KMS-11 (cell line): ENCODE measurements around the gene USP35.

Experiments used
- H2AFZ ChIP-seq: fragments of 200-600 bp; sonication (generic); 2 replicates; pipeline ENCODE4 v1.6.1; 2016; ENCODE audit warnings: antibody characterized with exemption, mixed run types, low read depth
- H3K27ac ChIP-seq: fragments of 200-600 bp; sonication (generic); 2 replicates; pipeline ENCODE4 v1.6.1; 2016; ENCODE audit warnings: mild to moderate bottlenecking, mixed run types
- H3K27me3 ChIP-seq: fragments of 200-600 bp; sonication (generic); 2 replicates; pipeline ENCODE4 v1.6.1; 2017; ENCODE audit warnings: mild to moderate bottlenecking, low read depth, mixed run types, moderate library complexity; ENCODE audit not compliant: insufficient read depth
- H3K36me3 ChIP-seq: fragments of 200-600 bp; sonication (generic); 2 replicates; pipeline ENCODE4 v1.6.1; 2017; ENCODE audit warnings: mild to moderate bottlenecking, mixed run types; ENCODE audit not compliant: insufficient read depth
- H3K4me1 ChIP-seq: fragments of 200-600 bp; sonication (generic); 2 replicates; pipeline ENCODE4 v1.6.1; 2016; ENCODE audit warnings: mild to moderate bottlenecking, low read depth, mixed run types; ENCODE audit not compliant: poor library complexity, severe bottlenecking
- H3K4me2 ChIP-seq: fragments of 200-600 bp; sonication (generic); 2 replicates; pipeline ENCODE4 v1.7.0; 2016; ENCODE audit warnings: mild to moderate bottlenecking, mixed run types
- H3K4me3 ChIP-seq: fragments of 200-600 bp; sonication (generic); IDR thresholded peaks from 2 replicates; pipeline ENCODE4 v1.6.1; 2017; ENCODE audit warnings: low read depth, low read length, mixed read lengths; ENCODE audit not compliant: insufficient read depth
- H3K79me2 ChIP-seq: fragments of 200-600 bp; sonication (generic); 2 replicates; pipeline ENCODE4 v1.6.1; 2016; ENCODE audit warnings: low read depth, mixed run types; ENCODE audit not compliant: insufficient read depth
- H3K9ac ChIP-seq: fragments of 200-600 bp; sonication (generic); 2 replicates; pipeline ENCODE4 v1.6.1; 2016; ENCODE audit warnings: mild to moderate bottlenecking, mixed run types
- H4K20me1 ChIP-seq: fragments of 200-600 bp; sonication (generic); 2 replicates; pipeline ENCODE4 v1.6.1; 2016; ENCODE audit warnings: mild to moderate bottlenecking, mixed run types; ENCODE audit not compliant: insufficient read depth
- TF ChIP-seq, protein P1 (sequence below): fragments of 200-600 bp; sonication (generic); conservative IDR thresholded peaks from 2 replicates; pipeline ENCODE4 v1.6.1; 2017; ENCODE audit warnings: low read depth, mild to moderate bottlenecking, antibody characterized with exemption, low read length, moderate library complexity, mixed read lengths

USP35 gene

DNA sequence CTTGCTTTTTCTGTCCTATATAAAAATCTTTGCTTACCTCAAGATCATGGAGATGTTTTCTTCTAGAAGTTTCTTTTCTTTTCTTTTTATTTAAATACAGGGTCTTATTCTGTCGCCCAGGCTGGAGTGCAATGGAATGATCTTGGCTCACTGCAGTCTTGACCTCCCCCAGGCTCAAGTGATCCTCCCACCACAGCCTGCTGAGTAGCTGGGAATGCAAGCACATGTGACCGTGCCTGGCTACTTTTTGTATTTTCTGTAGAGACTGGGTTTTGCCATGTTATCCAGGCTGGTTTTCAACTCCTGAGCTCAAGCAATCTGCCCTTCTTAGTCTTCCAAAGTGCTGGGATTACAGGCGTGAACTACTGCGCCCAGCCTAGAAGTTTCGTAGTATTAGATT, 45.3 kb downstream of the USP35 start:
- H2AFZ ChIP-seq: no peak overlapping the region
- no peaks in the 10 kb centered on the region for H3K36me3 ChIP-seq
- no peaks in the 10 kb centered on the region for H3K79me2 ChIP-seq
- no peaks in the 10 kb centered on the region for H3K27me3 ChIP-seq
- no peak overlapping the region for H3K27ac ChIP-seq
- H3K4me3 ChIP-seq: no peak overlapping the region
- H3K4me2 ChIP-seq: no peak overlapping the region
- TF ChIP-seq, protein P1, sequence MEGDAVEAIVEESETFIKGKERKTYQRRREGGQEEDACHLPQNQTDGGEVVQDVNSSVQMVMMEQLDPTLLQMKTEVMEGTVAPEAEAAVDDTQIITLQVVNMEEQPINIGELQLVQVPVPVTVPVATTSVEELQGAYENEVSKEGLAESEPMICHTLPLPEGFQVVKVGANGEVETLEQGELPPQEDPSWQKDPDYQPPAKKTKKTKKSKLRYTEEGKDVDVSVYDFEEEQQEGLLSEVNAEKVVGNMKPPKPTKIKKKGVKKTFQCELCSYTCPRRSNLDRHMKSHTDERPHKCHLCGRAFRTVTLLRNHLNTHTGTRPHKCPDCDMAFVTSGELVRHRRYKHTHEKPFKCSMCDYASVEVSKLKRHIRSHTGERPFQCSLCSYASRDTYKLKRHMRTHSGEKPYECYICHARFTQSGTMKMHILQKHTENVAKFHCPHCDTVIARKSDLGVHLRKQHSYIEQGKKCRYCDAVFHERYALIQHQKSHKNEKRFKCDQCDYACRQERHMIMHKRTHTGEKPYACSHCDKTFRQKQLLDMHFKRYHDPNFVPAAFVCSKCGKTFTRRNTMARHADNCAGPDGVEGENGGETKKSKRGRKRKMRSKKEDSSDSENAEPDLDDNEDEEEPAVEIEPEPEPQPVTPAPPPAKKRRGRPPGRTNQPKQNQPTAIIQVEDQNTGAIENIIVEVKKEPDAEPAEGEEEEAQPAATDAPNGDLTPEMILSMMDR: no peak
- H3K9ac ChIP-seq: no peak overlapping the region
- H3K4me1 ChIP-seq: peaks cover 21% of the 10 kb centered on the region
- no peaks in the 10 kb centered on the region for H4K20me1 ChIP-seq

DNA sequence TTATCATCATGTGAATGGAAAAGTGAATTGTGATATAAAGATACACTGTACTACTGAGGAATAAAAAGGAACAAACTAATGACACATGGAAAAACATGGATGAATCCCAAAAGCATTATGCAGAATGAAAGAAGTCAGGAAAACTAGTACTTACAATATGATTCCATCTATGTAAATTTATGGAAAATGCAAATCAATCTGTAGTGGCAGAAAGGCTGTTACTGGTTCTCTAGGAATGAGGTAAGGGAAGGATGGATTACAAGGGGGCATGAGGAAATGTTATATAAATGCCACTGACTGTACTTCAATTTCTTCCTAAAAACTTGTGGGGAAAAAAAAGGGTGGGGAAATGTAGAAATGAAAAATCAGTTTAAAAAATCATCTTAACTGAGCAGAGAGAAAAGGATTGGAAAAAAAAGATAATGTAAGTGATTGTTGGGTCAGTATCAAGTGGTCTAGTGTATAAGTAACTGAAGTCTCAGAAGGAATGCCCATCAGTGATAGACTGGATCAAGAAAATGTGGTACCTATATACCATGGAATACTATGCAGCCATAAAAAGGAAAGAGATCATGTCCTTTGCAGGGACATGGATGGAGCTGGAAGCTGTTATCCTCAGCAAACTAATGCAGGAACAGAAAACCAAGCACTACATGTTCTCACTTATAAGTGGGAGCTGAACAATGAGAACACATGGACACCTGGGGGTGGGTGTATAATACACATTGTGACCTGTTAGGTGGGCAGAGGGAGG, 48.8 kb downstream of the USP35 start:
- TF ChIP-seq, protein P1: no peak
- no peak overlapping the region for H3K4me3 ChIP-seq
- H3K27me3 ChIP-seq: no peaks in the 10 kb centered on the region
- no peak overlapping the region for H3K9ac ChIP-seq
- H3K79me2 ChIP-seq: no peaks in the 10 kb centered on the region
- no peak overlapping the region for H3K4me2 ChIP-seq
- no peak overlapping the region for H3K27ac ChIP-seq
- no peaks in the 10 kb centered on the region for H3K36me3 ChIP-seq
- peaks cover 3% of the 10 kb centered on the region for H3K4me1 ChIP-seq
- H2AFZ ChIP-seq: no peak overlapping the region
- no peaks in the 10 kb centered on the region for H4K20me1 ChIP-seq

DNA sequence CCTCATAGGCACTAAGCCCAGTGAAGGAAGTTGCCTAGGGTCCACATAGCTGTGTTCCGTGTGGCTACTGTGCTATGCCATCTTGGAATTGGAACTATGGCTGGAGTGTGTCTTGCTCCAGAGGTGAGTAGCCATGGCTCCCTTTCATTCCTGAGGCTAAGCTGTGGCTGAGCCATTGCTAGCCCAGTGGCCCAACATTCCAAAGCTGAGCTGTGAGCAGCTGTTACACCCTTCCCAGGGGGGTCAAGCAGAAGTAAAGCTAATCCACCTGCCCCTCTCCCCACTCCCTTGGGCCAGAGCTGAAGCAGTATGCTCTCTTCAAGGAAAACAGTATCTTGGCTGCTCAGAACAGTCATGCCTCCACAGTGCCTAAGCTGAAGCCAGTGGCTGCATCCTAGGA, 51.1 kb downstream of the USP35 start:
- no peaks in the 10 kb centered on the region for H4K20me1 ChIP-seq
- TF ChIP-seq, protein P1: no peak
- no peak overlapping the region for H2AFZ ChIP-seq

DNA sequence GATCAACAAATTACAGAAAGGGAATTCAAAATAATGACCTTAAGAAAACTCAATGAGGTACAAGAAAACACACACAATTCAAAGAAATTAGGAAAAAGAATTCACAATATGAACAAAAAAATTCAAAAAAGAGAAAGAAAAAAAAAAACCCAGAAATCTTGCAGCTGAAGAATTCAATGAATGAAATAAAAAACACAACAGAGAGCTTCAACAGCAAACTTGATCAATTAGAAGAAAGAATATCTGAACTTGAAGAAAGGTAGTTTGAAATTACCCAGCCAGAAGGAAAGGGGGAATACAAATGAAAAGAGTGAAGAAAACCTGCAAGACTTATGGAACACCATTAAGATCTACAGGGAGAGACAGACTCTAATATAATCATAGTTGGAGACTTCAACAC, 52.8 kb downstream of the USP35 start:
- Histone ChIP-seq H3K27ac (no peak overlapping the region), H3K4me3 (no peak overlapping the region), H4K20me1 (no peaks in the 10 kb centered on the region), H2AFZ (no peak overlapping the region), H3K4me1 (no peaks in the 10 kb centered on the region), H3K79me2 (no peaks in the 10 kb centered on the region), H3K36me3 (no peaks in the 10 kb centered on the region), H3K27me3 (no peaks in the 10 kb centered on the region), H3K9ac (no peak overlapping the region), H3K4me2 (no peak overlapping the region)
- TF ChIP-seq, protein P1: no peak

More for the DNA sequence above, 51.1 kb downstream of the USP35 start:
- Histone ChIP-seq H3K27ac (no peak overlapping the region), H3K27me3 (no peaks in the 10 kb centered on the region), H3K36me3 (no peaks in the 10 kb centered on the region), H3K4me1 (no peaks in the 10 kb centered on the region), H3K4me3 (no peak overlapping the region), H3K9ac (no peak overlapping the region), H3K79me2 (no peaks in the 10 kb centered on the region), H3K4me2 (no peak overlapping the region)
